Caco-2 (cell line): ENCODE measurements around the gene MTA3. TPM values are rescaled to one million over a fixed set of nuclear protein-coding genes. Genes with fewer than 3 reads are reported as not detected.

Experiments
- BruUV-seq: library from RNA; stranded (reverse); fragments of 400-500 nt; replicated peaks from 2 replicates; lab custom pipeline; 2021; lab: Mats Ljungman, UMichigan
- CTCF ChIA-PET: fragments of 300-600 bp; sonication (Branson Sonifier 250); formaldehyde crosslinking; loops from one replicate; lab custom pipeline; 2022; ENCODE audit warnings: antibody characterized with exemption; lab: Charles Lee
- POLR2A ChIA-PET: fragments of 300-600 bp; sonication (Branson Sonifier 250); formaldehyde crosslinking; loops from one replicate; lab custom pipeline; 2022; ENCODE audit warnings: antibody characterized with exemption; lab: Charles Lee
- DNase-seq, 2 experiments: peaks; one replicate each; pipeline versions ENCODE4 v3.0.0 to v3.0.0-alpha.2; 2020 to 2022
- H3K27me3 ChIP-seq: replicated peaks from 2 replicates; pipeline ENCODE4 v1.6.0; 2011; ENCODE audit warnings: low read length; ENCODE audit not compliant: control insufficient read depth, insufficient read depth
- H3K36me3 ChIP-seq: 2 replicates; pipeline ENCODE4 v1.5.1; 2011; ENCODE audit warnings: low read length; ENCODE audit not compliant: control insufficient read depth, insufficient read depth
- H3K4me1 ChIP-seq: fragments of 250-450 bp; sonication (Bioruptor Pico); 2 replicates; pipeline ENCODE4 v1.5.1; 2020; ENCODE audit warnings: mild to moderate bottlenecking
- H3K4me3 ChIP-seq: 2 replicates; pipeline ENCODE4 v1.5.1; 2011; ENCODE audit warnings: low read depth, mild to moderate bottlenecking, control low read depth, low read length
- H3K9me3 ChIP-seq: fragments of 250-450 bp; sonication (Bioruptor Pico); 2 replicates; pipeline ENCODE4 v1.5.1; 2020; ENCODE audit warnings: mild to moderate bottlenecking, moderate library complexity
- H3K27ac Mint-ChIP-seq: one replicate; pipeline ENCODE4 v1.8.0; 2022; ENCODE audit warnings: mixed read lengths; ENCODE audit not compliant: unreplicated experiment
- H3K27me3 Mint-ChIP-seq: one replicate; pipeline ENCODE4 v1.8.0; 2022; ENCODE audit warnings: mixed read lengths; ENCODE audit not compliant: insufficient read depth, unreplicated experiment
- H3K36me3 Mint-ChIP-seq: one replicate; pipeline ENCODE4 v1.8.0; 2022; ENCODE audit warnings: mild to moderate bottlenecking, mixed read lengths; ENCODE audit not compliant: insufficient read depth, unreplicated experiment
- H3K4me1 Mint-ChIP-seq: one replicate; pipeline ENCODE4 v1.8.0; 2022; ENCODE audit warnings: low read depth, mixed read lengths; ENCODE audit not compliant: unreplicated experiment
- H3K4me3 Mint-ChIP-seq: one replicate; pipeline ENCODE4 v1.8.0; 2022; ENCODE audit warnings: mild to moderate bottlenecking, moderate library complexity, mixed read lengths; ENCODE audit not compliant: unreplicated experiment
- H3K9me3 Mint-ChIP-seq: one replicate; pipeline ENCODE4 v1.8.0; 2022; ENCODE audit warnings: mixed read lengths; ENCODE audit not compliant: unreplicated experiment
- intact Hi-C: fragments of 100-400 bp; cut with micrococcal nuclease; formaldehyde crosslinking; loops from one replicate; pipeline ENCODE4 v1.10.0; 2022; ENCODE audit not compliant: unreplicated experiment
- total RNA-seq: library from RNA; stranded (reverse); gene quantifications from 2 replicates; pipeline ENCODE4 v1.2.3, GENCODE V29; 2022
- TF ChIP-seq, protein P1 (sequence below), 2 experiments: fragments of 200-600 bp in 1 of 2; IDR thresholded peaks; 1 replicate in 1 of 2; 2 replicates in 1 of 2; pipeline versions ENCODE4 v1.5.1 to v1.8.0; 2011 to 2022; ENCODE audit warnings: antibody characterized with exemption in 1 of 2, control low read depth in 1 of 2, inconsistent platforms in 1 of 2, low read depth in 1 of 2, low read length in 1 of 2, mild to moderate bottlenecking in 1 of 2, moderate library complexity in 1 of 2; ENCODE audit not compliant: insufficient read depth in 1 of 2, severe bottlenecking in 1 of 2, unreplicated experiment in 1 of 2

The MTA3 gene
- total RNA-seq, 1 experiment from 2014 or later: 85.7 TPM

DNA sequence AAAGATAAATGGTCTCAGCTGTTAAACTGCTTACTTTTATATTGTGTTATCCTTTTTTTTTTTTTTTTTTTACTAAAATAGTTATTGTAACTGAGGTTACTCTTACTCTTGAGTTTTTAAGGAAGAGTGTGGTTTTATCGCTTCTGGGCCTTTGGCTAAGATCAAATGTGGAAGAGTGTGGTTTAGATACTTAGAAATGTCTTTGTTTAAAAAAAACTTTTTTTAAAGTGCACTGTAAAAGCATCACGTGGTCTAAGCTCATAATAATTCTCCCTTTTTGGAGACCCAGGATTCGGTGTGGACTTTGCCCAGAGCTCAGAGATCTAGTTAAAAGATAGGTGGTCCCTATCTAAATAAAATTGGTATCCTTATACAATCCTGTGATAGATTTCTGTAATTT is 207.4 kb downstream of the MTA3 start:
- ChIA-PET POLR2A (no interaction called here), CTCF (no interaction called here)
- Mint-ChIP-seq H3K27ac (no peak overlapping the region), H3K9me3 (peaks cover 15% of the 10 kb centered on the region), H3K4me1 (no peaks in the 10 kb centered on the region), H3K27me3 (no peaks in the 10 kb centered on the region), H3K4me3 (no peak overlapping the region), H3K36me3 (peaks cover 33% of the 10 kb centered on the region)
- DNase-seq: no peak
- no peaks in the 10 kb centered on the region; the same call in 1 of the 2 replicates for H3K27me3 ChIP-seq
- H3K36me3 ChIP-seq: peaks cover 4% of the 10 kb centered on the region
- intact Hi-C loops: no loop called here
- TF ChIP-seq, protein P1, sequence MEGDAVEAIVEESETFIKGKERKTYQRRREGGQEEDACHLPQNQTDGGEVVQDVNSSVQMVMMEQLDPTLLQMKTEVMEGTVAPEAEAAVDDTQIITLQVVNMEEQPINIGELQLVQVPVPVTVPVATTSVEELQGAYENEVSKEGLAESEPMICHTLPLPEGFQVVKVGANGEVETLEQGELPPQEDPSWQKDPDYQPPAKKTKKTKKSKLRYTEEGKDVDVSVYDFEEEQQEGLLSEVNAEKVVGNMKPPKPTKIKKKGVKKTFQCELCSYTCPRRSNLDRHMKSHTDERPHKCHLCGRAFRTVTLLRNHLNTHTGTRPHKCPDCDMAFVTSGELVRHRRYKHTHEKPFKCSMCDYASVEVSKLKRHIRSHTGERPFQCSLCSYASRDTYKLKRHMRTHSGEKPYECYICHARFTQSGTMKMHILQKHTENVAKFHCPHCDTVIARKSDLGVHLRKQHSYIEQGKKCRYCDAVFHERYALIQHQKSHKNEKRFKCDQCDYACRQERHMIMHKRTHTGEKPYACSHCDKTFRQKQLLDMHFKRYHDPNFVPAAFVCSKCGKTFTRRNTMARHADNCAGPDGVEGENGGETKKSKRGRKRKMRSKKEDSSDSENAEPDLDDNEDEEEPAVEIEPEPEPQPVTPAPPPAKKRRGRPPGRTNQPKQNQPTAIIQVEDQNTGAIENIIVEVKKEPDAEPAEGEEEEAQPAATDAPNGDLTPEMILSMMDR (IDR thresholded peaks at IDR 0.05; ENCODE audit: insufficient read depth in 1 of 2, low read depth in 1 of 2, low read length in 1 of 2, severe bottlenecking in 1 of 2, unreplicated experiment in 1 of 2): no peak
- H3K9me3 ChIP-seq: peaks cover 20% of the 10 kb centered on the region
- peaks cover 5% of the 10 kb centered on the region; the same call in 1 of the 2 replicates for H3K4me1 ChIP-seq
- no TSS peak for BruUV-seq
- no peak overlapping the region for H3K4me3 ChIP-seq

DNA sequence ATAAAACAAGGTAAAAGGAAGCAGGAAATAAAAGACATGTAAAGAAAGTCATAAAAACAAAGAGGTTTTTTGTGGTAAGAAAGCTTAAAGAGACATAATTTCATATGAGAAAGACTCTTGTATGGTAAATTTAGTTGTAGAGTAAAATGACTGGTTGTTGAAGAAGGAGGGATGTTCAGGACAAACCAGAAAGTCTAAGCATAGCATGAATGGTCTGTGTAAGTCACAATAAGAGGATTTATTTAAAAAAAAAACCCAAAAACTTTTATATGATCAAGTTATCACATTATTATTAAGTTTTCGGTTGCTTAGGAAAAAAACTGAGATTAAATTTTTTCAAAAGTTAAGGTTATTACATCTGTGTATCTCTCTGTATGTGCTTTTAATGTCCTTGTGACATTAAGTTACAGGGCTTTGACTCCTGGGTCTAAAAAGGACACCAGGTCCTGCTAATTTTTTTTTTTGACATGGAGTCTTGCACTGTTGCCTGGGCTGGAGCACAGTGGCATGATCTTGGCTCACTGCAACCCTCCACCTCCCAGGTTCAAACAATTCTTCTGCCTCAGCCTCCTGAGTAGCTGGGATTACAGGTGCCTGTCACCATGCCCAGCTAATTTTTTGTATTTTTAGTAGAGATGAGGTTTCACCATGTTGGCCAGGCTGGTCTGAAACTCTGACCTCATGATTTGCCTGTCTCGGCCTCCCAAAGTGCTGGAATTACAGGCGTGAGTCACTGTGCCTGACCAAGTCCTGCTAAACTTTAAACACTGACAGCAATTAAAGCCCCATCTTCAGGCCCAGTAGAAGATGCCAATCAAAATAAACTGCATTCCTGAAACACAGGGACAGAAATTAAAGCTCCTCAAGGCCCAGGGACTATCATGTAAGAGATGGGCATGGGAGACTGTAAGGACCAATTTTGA is 209.7 kb downstream of the MTA3 start:
- H3K4me1 Mint-ChIP-seq: no peaks in the 10 kb centered on the region
- H3K9me3 ChIP-seq: peaks cover 20% of the 10 kb centered on the region
- no peaks in the 10 kb centered on the region; the same call in 1 of the 2 replicates for H3K27me3 ChIP-seq
- H3K9me3 Mint-ChIP-seq: peaks cover 15% of the 10 kb centered on the region
- ChIA-PET CTCF (no interaction called here), POLR2A (no interaction called here)
- BruUV-seq: no TSS peak
- TF ChIP-seq, protein P1 (IDR thresholded peaks at IDR 0.05; ENCODE audit: insufficient read depth in 1 of 2, low read depth in 1 of 2, low read length in 1 of 2, severe bottlenecking in 1 of 2, unreplicated experiment in 1 of 2): no peak
- H3K36me3 Mint-ChIP-seq: peaks cover 42% of the 10 kb centered on the region
- no peak for DNase-seq
- H3K4me3 ChIP-seq: no peak overlapping the region
- H3K4me1 ChIP-seq: peaks cover 13% of the 10 kb centered on the region
- no peak overlapping the region for H3K4me3 Mint-ChIP-seq
- no peak overlapping the region for H3K27ac Mint-ChIP-seq
- H3K36me3 ChIP-seq: peaks cover 4% of the 10 kb centered on the region
- intact Hi-C loops: no loop called here
- no peaks in the 10 kb centered on the region for H3K27me3 Mint-ChIP-seq

DNA sequence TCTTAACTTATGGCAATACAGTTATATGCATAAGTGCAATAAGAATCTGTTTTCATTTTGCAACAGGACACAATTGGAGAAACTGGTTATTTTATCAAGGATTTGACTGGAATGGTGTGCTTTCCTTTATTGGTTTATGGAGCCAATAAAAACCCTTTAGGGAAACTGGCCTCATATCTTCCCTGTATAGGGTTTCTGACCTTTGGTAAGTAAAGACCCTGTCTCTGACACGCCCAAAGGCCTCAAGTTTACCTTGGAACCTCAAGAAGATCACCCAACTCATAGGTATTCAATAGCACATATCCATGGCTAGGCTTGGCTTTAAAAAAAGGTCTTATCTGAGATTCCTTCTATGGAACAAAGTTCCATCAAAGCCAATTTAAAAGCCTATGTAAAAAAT is 212.7 kb downstream of the MTA3 start:
- peak; percentile 62 to 80 for DNase-seq
- no TSS peak for BruUV-seq
- POLR2A ChIA-PET: interaction anchor here (0.6 to 0.8 kb wide), 2 partner anchors 12 to 29 kb away, joined by 3 to 5 read pairs; partner anchors contain the start of gene HAAO
- Histone ChIP-seq H3K4me3 (no peak overlapping the region), H3K36me3 (peaks cover 4% of the 10 kb centered on the region), H3K27me3 (no peaks in the 10 kb centered on the region; the same call in 1 of the 2 replicates), H3K4me1 (peaks cover 13% of the 10 kb centered on the region), H3K9me3 (peaks cover 20% of the 10 kb centered on the region)
- TF ChIP-seq, protein P1 (IDR thresholded peaks at IDR 0.05; ENCODE audit: insufficient read depth in 1 of 2, low read depth in 1 of 2, low read length in 1 of 2, severe bottlenecking in 1 of 2, unreplicated experiment in 1 of 2): no peak
- H3K4me3 Mint-ChIP-seq: peak overlapping the region; percentile 33
- intact Hi-C loops: loop anchor here (1.0 kb wide), 1 partner anchor 13 kb away; no protein-coding TSS in a partner anchor
- no peaks in the 10 kb centered on the region for H3K27me3 Mint-ChIP-seq
- CTCF ChIA-PET: no interaction called here
- peaks cover 34% of the 10 kb centered on the region for H3K36me3 Mint-ChIP-seq
- H3K27ac Mint-ChIP-seq: no peak overlapping the region
- H3K4me1 Mint-ChIP-seq: peaks cover 16% of the 10 kb centered on the region
- H3K9me3 Mint-ChIP-seq: peaks cover 15% of the 10 kb centered on the region
